ENCODE data around the gene DCDC2B. TPM values are rescaled to one million over a fixed set of nuclear protein-coding genes. Genes with fewer than 3 reads are reported as not detected.

The DCDC2B gene
- total and polyA plus RNA-seq, 9 of the 15 experiments (the other 6 are each of a cell fraction or from before 2014, with no cell fraction given) = not detected

GRCh38 chr1:32247452-32247851 is 38.6 kb downstream of the DCDC2B start:
- H3K4me1 ChIP-seq (replicated peaks in 1 of 2; ENCODE audit: control insufficient read depth in 2 of 2, insufficient read depth in 2 of 2, low read length in 2 of 2) = peaks cover 29 to 33% of the 10 kb centered on the region in 2 experiments; a peak in 4 of 5 replicates
- H2AFZ ChIP-seq (ENCODE audit: low read depth, low read length) = peak overlapping the region; percentile 99
- CTCF ChIA-PET (ENCODE audit: low intra/inter-chr PET ratio) = interaction anchor here (1.4 kb wide), 1 partner anchor 31 kb away, joined by 8 read pairs; no protein-coding TSS in a partner anchor
- H3K36me3 ChIP-seq (ENCODE audit: control insufficient read depth, insufficient read depth, low read length) = no peaks in the 10 kb centered on the region
- ATAC-seq = 0 out of 3 replicates have a peak, but pooled peaks have one; percentile 2
- no peak overlapping the region for H3K27ac ChIP-seq (ENCODE audit: extremely low read depth, low read depth, low read length)
- BruUV-seq (replicated peaks) = no TSS peak
- H4K20me1 ChIP-seq (replicated peaks; ENCODE audit: control insufficient read depth, insufficient read depth, low read length) = no peaks in the 10 kb centered on the region
- in situ Hi-C loops (cut with MboI) = no loop called here
- H3K27me3 ChIP-seq (ENCODE audit: control insufficient read depth in 2 of 2, insufficient read depth in 2 of 2, low read length in 2 of 2) = no peaks in the 10 kb centered on the region
- no peak overlapping the region for H3K4me3 ChIP-seq
- no peak for DNase-seq (ENCODE audit: extremely low read depth in 1 of 4, low spot score in 3 of 4)
- no peak overlapping the region for H3K4me2 ChIP-seq (ENCODE audit: insufficient read depth, low read length)
- no peaks in the 10 kb centered on the region for H3K9me3 ChIP-seq (replicated peaks; ENCODE audit: control insufficient read depth, insufficient read depth, low read depth, low read length)
- POLR2A ChIA-PET = interaction anchor here (0.8 to 1.9 kb wide), 10 partner anchors 8 to 90 kb away, joined by 3 to 9 read pairs (median 4); partner anchors contain the start of gene IQCC
- intact Hi-C loops (cut with micrococcal nuclease) = loop anchor here (5.0 kb wide), 1 partner anchor 40 kb away; the partner anchor contains the start of genes DCDC2B and IQCC
- FAIRE-seq = no peak
- H3K9ac ChIP-seq (ENCODE audit: insufficient read depth in 1 of 2, low read depth in 2 of 2, low read length in 2 of 2) = peak overlapping the region in 1 of 2 experiments; percentile 49; a peak in 2 of 4 replicates
- H3K79me2 ChIP-seq (ENCODE audit: control insufficient read depth, insufficient read depth, low read length) = no peaks in the 10 kb centered on the region
- no peaks in the 10 kb centered on the region for H3K9me1 ChIP-seq (ENCODE audit: control insufficient read depth, insufficient read depth, low read length)
- WGBS (ENCODE audit: insufficient coverage, low coverage, missing lambda C conversion rate) = 66% methylated on average over 12 of the region's 12 CpGs
- TF ChIP-seq PTBP1 (IDR thresholded peaks at IDR 0.05; ENCODE audit: low read depth, low read length) (0 out of 2 replicates have a peak, but pooled peaks have one; percentile 26), CBFB (CRISPR knock-in tag; IDR thresholded peaks at IDR 0.05) (0 out of 2 replicates have a peak, but pooled peaks have one; percentile 24), CBFA2T3 (IDR thresholded peaks at IDR 0.05) (peak; percentile 34; the same call in 1 of the 2 replicates), ZNF830 (CRISPR knock-in tag; IDR thresholded peaks at IDR 0.05) (0 out of 2 replicates have a peak, but pooled peaks have one; percentile 38), RBM39 (optimal IDR thresholded peaks at IDR 0.05; ENCODE audit: low read depth, low read length) (no peak), ZNF717 (CRISPR knock-in tag; IDR thresholded peaks at IDR 0.05) (no peak)

All from K562 (cell line).